Suprapubic skin (tissue), 4 donors: ENCODE measurements around the gene DMRT1. TPM values are rescaled to one million over a fixed set of nuclear protein-coding genes. Genes with fewer than 3 reads are reported as not detected.

Source experiments
- DNase-seq, 2 donors: peaks; one replicate each; pipeline ENCODE4 v3.0.0-alpha.2; 2019; ENCODE audit warnings: low spot score in 2 of 2
- H3K27ac ChIP-seq: fragments of 200-600 bp; sonication (generic); one replicate; pipeline ENCODE4 v1.5.1; 2019
- H3K27me3 ChIP-seq: fragments of 200-600 bp; sonication (generic); one replicate; pipeline ENCODE4 v1.5.1; 2019
- H3K36me3 ChIP-seq: fragments of 200-600 bp; sonication (generic); one replicate; pipeline ENCODE4 v1.5.1; 2019
- H3K4me1 ChIP-seq: fragments of 200-600 bp; sonication (generic); one replicate; pipeline ENCODE4 v1.5.1; 2019
- H3K4me3 ChIP-seq: fragments of 200-600 bp; sonication (generic); one replicate; pipeline ENCODE4 v1.5.1; 2019; ENCODE audit warnings: mild to moderate bottlenecking
- H3K9me3 ChIP-seq: fragments of 200-600 bp; sonication (generic); one replicate; pipeline ENCODE4 v1.5.1; 2019
- EP300 ChIP-seq: sonication (generic); formaldehyde crosslinking; IDR thresholded peaks from one replicate; pipeline ENCODE4 v1.6.1; 2017; ENCODE audit warnings: antibody characterized with exemption
- POLR2A ChIP-seq, 2 donors: fragments of 450-650 bp; IDR thresholded peaks; one replicate each; pipeline ENCODE4 v1.6.1; 2017; ENCODE audit warnings: antibody characterized with exemption in 2 of 2, mild to moderate bottlenecking in 2 of 2, moderate library complexity in 2 of 2
- POLR2AphosphoS5 ChIP-seq, 3 donors: sonication (generic); formaldehyde crosslinking; IDR thresholded peaks; one replicate each; pipeline ENCODE4 v1.6.1; 2017; ENCODE audit warnings: antibody characterized with exemption in 3 of 3
- WGBS: methylation state at CpG from one replicate; pipeline ENCODE4 v1.1.5; 2018; 5-methylcytosine and 5-hydroxymethylcytosine counted together
- total RNA-seq, 4 donors: library from RNA; depleted of rRNA; stranded (reverse); fragments of >200 nt; gene quantifications; one replicate each; pipeline ENCODE4 v1.1.0, GENCODE V29; 2016
- TF ChIP-seq, protein P1 (sequence below), 2 donors: fragments of 200-600 bp in 1 of 2; fragments of 450-650 bp in 1 of 2; sonication (generic) in 1 of 2; IDR thresholded peaks; one replicate each; pipeline ENCODE4 v1.5.1; 2016 to 2019; ENCODE audit warnings: antibody characterized with exemption in 2 of 2, mild to moderate bottlenecking in 1 of 2, moderate library complexity in 1 of 2

The DMRT1 gene
- total RNA-seq, 4 donors from 2014 or later = not detected

DNA sequence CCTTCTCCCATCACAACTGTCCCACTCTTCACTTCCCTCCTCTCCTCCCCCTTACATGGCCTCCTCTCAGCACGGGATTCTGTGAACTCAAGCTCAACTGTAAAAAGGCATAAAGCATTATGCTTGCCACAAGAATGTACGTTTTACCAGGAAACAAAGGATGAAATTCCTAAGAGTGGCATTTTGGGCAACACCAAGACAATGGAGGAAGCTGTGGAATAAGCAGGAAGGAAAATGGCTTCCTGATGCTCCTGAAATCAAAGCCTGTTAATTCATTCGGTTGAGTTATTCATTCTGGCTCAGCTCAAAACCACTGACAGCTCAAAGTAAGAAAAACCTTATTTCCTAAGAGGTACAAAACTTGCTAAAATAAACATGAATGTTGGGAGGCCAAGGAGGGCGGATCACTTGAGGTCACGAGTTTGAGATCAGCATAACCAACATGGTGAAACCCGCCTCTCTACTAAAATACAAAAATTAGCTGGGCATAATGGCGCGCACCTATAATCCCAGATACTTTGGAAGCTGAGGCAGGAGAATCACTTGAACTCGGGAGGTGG lies 40.8 kb upstream of the DMRT1 start:
- TF ChIP-seq POLR2A (IDR thresholded peaks at IDR 0.05) = no peak
- TF ChIP-seq EP300 = no peak
- TF ChIP-seq, protein P1, sequence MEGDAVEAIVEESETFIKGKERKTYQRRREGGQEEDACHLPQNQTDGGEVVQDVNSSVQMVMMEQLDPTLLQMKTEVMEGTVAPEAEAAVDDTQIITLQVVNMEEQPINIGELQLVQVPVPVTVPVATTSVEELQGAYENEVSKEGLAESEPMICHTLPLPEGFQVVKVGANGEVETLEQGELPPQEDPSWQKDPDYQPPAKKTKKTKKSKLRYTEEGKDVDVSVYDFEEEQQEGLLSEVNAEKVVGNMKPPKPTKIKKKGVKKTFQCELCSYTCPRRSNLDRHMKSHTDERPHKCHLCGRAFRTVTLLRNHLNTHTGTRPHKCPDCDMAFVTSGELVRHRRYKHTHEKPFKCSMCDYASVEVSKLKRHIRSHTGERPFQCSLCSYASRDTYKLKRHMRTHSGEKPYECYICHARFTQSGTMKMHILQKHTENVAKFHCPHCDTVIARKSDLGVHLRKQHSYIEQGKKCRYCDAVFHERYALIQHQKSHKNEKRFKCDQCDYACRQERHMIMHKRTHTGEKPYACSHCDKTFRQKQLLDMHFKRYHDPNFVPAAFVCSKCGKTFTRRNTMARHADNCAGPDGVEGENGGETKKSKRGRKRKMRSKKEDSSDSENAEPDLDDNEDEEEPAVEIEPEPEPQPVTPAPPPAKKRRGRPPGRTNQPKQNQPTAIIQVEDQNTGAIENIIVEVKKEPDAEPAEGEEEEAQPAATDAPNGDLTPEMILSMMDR (IDR thresholded peaks at IDR 0.05) = no peak
- whole genome bisulfite sequencing = 82% methylated on average over 9 of the region's 9 CpGs

GRCh38 chr9:801399-802071 lies 40.0 kb upstream of the DMRT1 start:
- H3K36me3 ChIP-seq = no peaks in the 10 kb centered on the region
- H3K27me3 ChIP-seq = no peaks in the 10 kb centered on the region
- peaks cover 6% of the 10 kb centered on the region for H3K4me1 ChIP-seq
- 48% methylated on average over 11 of the region's 11 CpGs for WGBS
- H3K4me3 ChIP-seq = no peak overlapping the region
- no peaks in the 10 kb centered on the region for H3K9me3 ChIP-seq
- TF ChIP-seq POLR2AphosphoS5 (IDR thresholded peaks at IDR 0.05) (no peak), POLR2A (IDR thresholded peaks at IDR 0.05) (no peak), EP300 (no peak)
- TF ChIP-seq, protein P1 (IDR thresholded peaks at IDR 0.05) = no peak
- DNase-seq = peak in 1 of 2 donors; percentile 16
- no peak overlapping the region for H3K27ac ChIP-seq

More for the DNA sequence above, 40.8 kb upstream of the DMRT1 start:
- no peaks in the 10 kb centered on the region for H3K36me3 ChIP-seq
- H3K27ac ChIP-seq = no peak overlapping the region
- H3K4me3 ChIP-seq = no peak overlapping the region
- no peaks in the 10 kb centered on the region for H3K27me3 ChIP-seq
- DNase-seq = peak in 1 of 2 donors; percentile 21
- peaks cover 6% of the 10 kb centered on the region for H3K4me1 ChIP-seq
- no peaks in the 10 kb centered on the region for H3K9me3 ChIP-seq

DNA sequence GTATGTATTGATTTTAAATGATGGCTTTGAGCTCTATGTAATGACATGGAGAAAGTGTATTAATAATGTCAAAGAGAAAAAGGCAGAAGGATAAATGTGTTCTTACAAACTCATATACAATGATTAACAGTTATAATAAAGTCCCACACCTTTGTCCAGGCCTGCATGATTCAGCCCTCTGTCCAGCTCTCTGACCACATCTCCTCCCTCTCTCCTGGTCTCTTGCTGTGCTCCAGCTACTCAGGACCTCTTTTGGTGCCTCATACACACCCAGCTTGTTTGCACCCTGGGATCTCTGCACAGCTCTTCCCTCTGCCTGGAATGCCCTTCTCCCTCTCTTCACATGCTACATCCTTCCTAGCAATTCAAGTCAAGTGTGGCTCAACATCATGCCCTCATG lies 37.5 kb upstream of the DMRT1 start:
- Histone ChIP-seq H3K27ac (no peak overlapping the region), H3K36me3 (no peaks in the 10 kb centered on the region), H3K9me3 (no peaks in the 10 kb centered on the region), H3K27me3 (no peaks in the 10 kb centered on the region), H3K4me1 (peaks cover 6% of the 10 kb centered on the region), H3K4me3 (no peak overlapping the region)
- no peak for DNase-seq
- no peak for TF ChIP-seq POLR2AphosphoS5 (IDR thresholded peaks at IDR 0.05)
- no peak for TF ChIP-seq POLR2A (IDR thresholded peaks at IDR 0.05)
- TF ChIP-seq, protein P1 (IDR thresholded peaks at IDR 0.05) = no peak
- TF ChIP-seq EP300 = no peak

DNA sequence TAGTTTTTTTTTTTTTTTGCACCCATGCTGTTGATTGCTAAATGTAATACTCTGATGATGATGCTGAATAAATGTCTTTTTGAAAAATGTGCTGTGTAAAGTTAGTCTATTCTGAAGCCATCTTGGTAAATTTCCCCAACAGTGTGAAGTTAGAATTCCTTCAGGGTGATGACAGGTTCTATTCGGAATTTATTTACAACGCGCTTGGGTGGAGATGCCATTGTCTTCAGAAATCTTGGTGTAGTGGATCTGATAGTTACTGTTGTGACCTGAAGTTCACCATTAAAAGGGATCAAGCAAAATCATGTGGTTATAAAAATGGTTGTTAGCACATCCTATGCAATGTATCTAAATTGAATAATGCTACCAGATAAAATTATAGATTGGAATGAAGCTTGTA lies 36.3 kb upstream of the DMRT1 start:
- no peaks in the 10 kb centered on the region for H3K36me3 ChIP-seq
- no peaks in the 10 kb centered on the region for H3K27me3 ChIP-seq
- no peaks in the 10 kb centered on the region for H3K9me3 ChIP-seq
- peaks cover 6% of the 10 kb centered on the region for H3K4me1 ChIP-seq
- DNase-seq = no peak
- H3K4me3 ChIP-seq = no peak overlapping the region
- H3K27ac ChIP-seq = no peak overlapping the region
- TF ChIP-seq POLR2A (IDR thresholded peaks at IDR 0.05) = no peak
- no peak for TF ChIP-seq EP300
- TF ChIP-seq POLR2AphosphoS5 (IDR thresholded peaks at IDR 0.05) = no peak
- TF ChIP-seq, protein P1 (IDR thresholded peaks at IDR 0.05) = no peak
- WGBS = 64% methylated on average over 3 of the region's 3 CpGs

GRCh38 chr9:806285-807156 lies 35.0 kb upstream of the DMRT1 start:
- Histone ChIP-seq H3K4me1 (peaks cover 6% of the 10 kb centered on the region), H3K27ac (no peak overlapping the region), H3K9me3 (no peaks in the 10 kb centered on the region), H3K4me3 (no peak overlapping the region), H3K27me3 (no peaks in the 10 kb centered on the region), H3K36me3 (no peaks in the 10 kb centered on the region)
- TF ChIP-seq POLR2AphosphoS5 (IDR thresholded peaks at IDR 0.05) = no peak
- TF ChIP-seq, protein P1 (IDR thresholded peaks at IDR 0.05) = peak in 1 of 2 donors; percentile 53
- WGBS = 56% methylated on average over 8 of the region's 8 CpGs
- peak in 1 of 2 donors; percentile 20 for DNase-seq
